H1 (cell line): ENCODE results near the gene SSRP1. TPM values are rescaled to one million over a fixed set of nuclear protein-coding genes. Genes with fewer than 3 reads are reported as not detected.

ENCODE experiments used
- CTCF ChIA-PET: fragments of 300-600 bp; sonication (Branson Sonifier 250); formaldehyde crosslinking; loops from one replicate; lab custom pipeline; 2021; ENCODE audit not compliant: partially characterized antibody; lab: Charles Lee
- POLR2A ChIA-PET: fragments of 300-600 bp; sonication (Branson Sonifier 250); formaldehyde crosslinking; loops from one replicate; lab custom pipeline; 2021; ENCODE audit warnings: inconsistent platforms; ENCODE audit not compliant: partially characterized antibody; lab: Charles Lee
- DNase-seq, 2 experiments: peaks; one replicate each; pipeline versions ENCODE4 v3.0.0 to v3.0.0-alpha.2; 2010 to 2022; ENCODE audit warnings: low spot score in 2 of 2, low read depth in 1 of 2, mixed read lengths in 1 of 2
- FAIRE-seq: peaks from 2 replicates; lab custom pipeline; 2011; peaks lifted over from hg19 to GRCh38; lab: Jason Lieb, UNC
- H2AFZ ChIP-seq: 2 replicates; pipeline ENCODE4 v1.8.1; 2012; ENCODE audit warnings: low read length, inconsistent platforms
- H2AK5ac ChIP-seq: 2 replicates; pipeline ENCODE4 v1.6.1; 2013; ENCODE audit warnings: low read depth, low read length
- H2BK120ac ChIP-seq: replicated peaks from 2 replicates; pipeline ENCODE3; 2013; ENCODE audit warnings: low read depth, low read length, inconsistent platforms
- H2BK12ac ChIP-seq: 2 replicates; pipeline ENCODE4 v1.6.1; 2013; ENCODE audit warnings: low read depth, low read length
- H2BK15ac ChIP-seq: 2 replicates; pipeline ENCODE4 v1.6.1; 2013; ENCODE audit warnings: low read length
- H2BK20ac ChIP-seq: 2 replicates; pipeline ENCODE4 v1.6.1; 2013; ENCODE audit warnings: low read length
- H2BK5ac ChIP-seq: 2 replicates; pipeline ENCODE4 v1.6.1; 2013; ENCODE audit warnings: low read depth, low read length
- H3K14ac ChIP-seq: 2 replicates; pipeline ENCODE4 v1.6.1; 2013; ENCODE audit warnings: inconsistent platforms; ENCODE audit not compliant: insufficient read length
- H3K18ac ChIP-seq: 2 replicates; pipeline ENCODE4 v1.6.1; 2013; ENCODE audit warnings: low read length; ENCODE audit errors: extremely low read depth
- H3K23ac ChIP-seq: 2 replicates; pipeline ENCODE4 v1.6.1; 2013; ENCODE audit warnings: inconsistent platforms; ENCODE audit not compliant: insufficient read length
- H3K23me2 ChIP-seq: 2 replicates; pipeline ENCODE4 v1.6.1; 2013; ENCODE audit warnings: low read depth, low read length
- H3K27ac ChIP-seq: 2 replicates; pipeline ENCODE4 v1.6.1; 2011; ENCODE audit warnings: low read depth, low read length, inconsistent platforms
- H3K27me3 ChIP-seq, 4 experiments: replicated peaks in 1 of 4; 1 replicate in 1 of 4; 2 replicates in 3 of 4; pipeline versions ENCODE4 v1.6.1 to v1.8.1; 2011 to 2013; ENCODE audit warnings: low read length in 3 of 4, mild to moderate bottlenecking in 3 of 4, inconsistent platforms in 2 of 4, mixed read lengths in 2 of 4, moderate library complexity in 1 of 4; ENCODE audit not compliant: control insufficient read depth in 3 of 4, insufficient read depth in 3 of 4; ENCODE audit errors: extremely low read depth in 1 of 4
- H3K36me3 ChIP-seq, 4 experiments: 2 replicates each; pipeline versions ENCODE4 v1.6.1 to v1.8.1; 2011 to 2013; ENCODE audit warnings: mild to moderate bottlenecking in 4 of 4, low read length in 3 of 4, moderate library complexity in 2 of 4, control low read depth in 1 of 4, inconsistent platforms in 1 of 4; ENCODE audit not compliant: insufficient read depth in 4 of 4, control insufficient read depth in 2 of 4
- H3K4ac ChIP-seq: replicated peaks from 2 replicates; pipeline ENCODE3; 2013; ENCODE audit warnings: low read length, low read depth, mixed read lengths, inconsistent platforms; ENCODE audit not compliant: insufficient read length
- H3K4me1 ChIP-seq, 4 experiments: replicated peaks in 1 of 4; 1 replicate in 1 of 4; 2 replicates in 3 of 4; pipeline versions ENCODE4 v1.6.1 to v1.8.1; 2011 to 2013; ENCODE audit warnings: low read length in 3 of 4, inconsistent platforms in 2 of 4, mixed read lengths in 1 of 4; ENCODE audit not compliant: insufficient read depth in 4 of 4, control insufficient read depth in 3 of 4
- H3K4me2 ChIP-seq, 2 experiments: 2 replicates each; pipeline versions ENCODE4 v1.6.1 to v1.8.1; 2011 to 2013; ENCODE audit warnings: low read depth in 2 of 2, low read length in 2 of 2, control low read depth in 1 of 2, inconsistent platforms in 1 of 2, mild to moderate bottlenecking in 1 of 2; ENCODE audit not compliant: insufficient read depth in 1 of 2
- H3K4me3 ChIP-seq, 4 experiments: fragments of 200-600, 300-600 bp in 1 of 4; sonication (generic), shearing (Covaris generic), sonication (Bioruptor Twin) in 1 of 4; 2 replicates each; pipeline versions ENCODE4 v1.5.1 to v1.8.1; 2011 to 2016; ENCODE audit warnings: low read length in 4 of 4, low read depth in 3 of 4, control low read depth in 2 of 4, inconsistent platforms in 2 of 4, mild to moderate bottlenecking in 2 of 4, mixed read lengths in 1 of 4, moderate library complexity in 1 of 4; ENCODE audit not compliant: insufficient read depth in 2 of 4; ENCODE audit errors: extremely low read depth in 1 of 4
- H3K56ac ChIP-seq: replicated peaks from 2 replicates; pipeline ENCODE3; 2013; ENCODE audit warnings: low read depth, mild to moderate bottlenecking, mixed read lengths, low read length, inconsistent platforms; ENCODE audit not compliant: insufficient read length
- H3K79me1 ChIP-seq: 2 replicates; pipeline ENCODE4 v1.6.1; 2013; ENCODE audit warnings: low read depth, low read length, control low read depth
- H3K79me2 ChIP-seq, 2 experiments: 2 replicates each; pipeline versions ENCODE4 v1.6.1 to v1.8.1; 2012 to 2013; ENCODE audit warnings: low read length in 2 of 2, mild to moderate bottlenecking in 2 of 2, inconsistent platforms in 1 of 2; ENCODE audit not compliant: insufficient read depth in 2 of 2, control insufficient read depth in 1 of 2
- H3K9ac ChIP-seq, 4 experiments: replicated peaks in 1 of 4; 1 replicate in 1 of 4; 2 replicates in 3 of 4; pipeline versions ENCODE4 v1.6.1 to v1.8.1; 2011 to 2013; ENCODE audit warnings: low read depth in 3 of 4, low read length in 3 of 4, control low read depth in 2 of 4, mild to moderate bottlenecking in 2 of 4, moderate library complexity in 2 of 4, inconsistent platforms in 1 of 4; ENCODE audit errors: extremely low read depth in 1 of 4
- H3K9me3 ChIP-seq, 2 experiments: 2 replicates each; pipeline versions ENCODE4 v1.6.1 to v1.8.1; 2012 to 2013; ENCODE audit warnings: mild to moderate bottlenecking in 2 of 2, moderate library complexity in 2 of 2, control low read depth in 1 of 2, inconsistent platforms in 1 of 2, low read depth in 1 of 2, low read length in 1 of 2, mixed read lengths in 1 of 2; ENCODE audit not compliant: insufficient read depth in 2 of 2
- H4K20me1 ChIP-seq, 2 experiments: replicated peaks in 1 of 2; 2 replicates each; pipeline versions ENCODE3 to v1.8.1; 2011 to 2013; ENCODE audit warnings: inconsistent platforms in 2 of 2, low read length in 2 of 2, mild to moderate bottlenecking in 1 of 2; ENCODE audit not compliant: insufficient read depth in 2 of 2, control insufficient read depth in 1 of 2
- H4K5ac ChIP-seq: 2 replicates; pipeline ENCODE4 v1.6.1; 2013; ENCODE audit warnings: low read length, low read depth, mixed read lengths, inconsistent platforms; ENCODE audit not compliant: insufficient read length
- H4K8ac ChIP-seq: 2 replicates; pipeline ENCODE4 v1.8.0; 2013; ENCODE audit warnings: mild to moderate bottlenecking, moderate library complexity, low read length, inconsistent platforms; ENCODE audit not compliant: insufficient read depth; ENCODE audit errors: extremely low read depth
- H4K91ac ChIP-seq: replicated peaks from 2 replicates; pipeline ENCODE3; 2013; ENCODE audit warnings: low read length, mixed read lengths, inconsistent platforms; ENCODE audit not compliant: insufficient read length
- CTCF ChIP-seq, 3 experiments: IDR thresholded peaks; 1 replicate in 2 of 3; 2 replicates in 1 of 3; pipeline versions ENCODE4 v1.5.1 to v1.6.1; 2011; ENCODE audit warnings: low read length in 3 of 3, mild to moderate bottlenecking in 3 of 3, inconsistent platforms in 2 of 3, low read depth in 1 of 3, moderate library complexity in 1 of 3; ENCODE audit not compliant: insufficient read depth in 1 of 3; ENCODE audit errors: control extremely low read depth in 1 of 3
- HDAC2 ChIP-seq, 2 experiments: fragments of 300-600 bp in 1 of 2; sonication (generic) in 1 of 2; IDR thresholded peaks; 2 replicates each; pipeline ENCODE4 v1.6.1; 2011 to 2012; ENCODE audit warnings: low read depth in 2 of 2, low read length in 2 of 2, mild to moderate bottlenecking in 2 of 2, moderate library complexity in 2 of 2, borderline replicate concordance in 1 of 2, inconsistent platforms in 1 of 2
- HDAC6 ChIP-seq: IDR thresholded peaks from one replicate; pipeline ENCODE4 v1.7.1; 2012; ENCODE audit warnings: low read depth, mild to moderate bottlenecking, inconsistent platforms, low read length, moderate library complexity
- POLR2A ChIP-seq, 2 experiments: IDR thresholded peaks; 1 replicate in 1 of 2; 2 replicates in 1 of 2; pipeline ENCODE4 v1.6.1; 2011; ENCODE audit warnings: low read depth in 2 of 2, low read length in 2 of 2, mild to moderate bottlenecking in 2 of 2; ENCODE audit errors: control extremely low read depth in 1 of 2
- WGBS, 2 experiments: shearing (Covaris generic) in 1 of 2; methylation state at CpG; one replicate each; pipeline versions ENCODE4 v1.1.6 to v1.1.7; 2013 to 2015; ENCODE audit warnings: low lambda C conversion rate in 2 of 2, mixed read lengths in 2 of 2, inconsistent platforms in 1 of 2, low coverage in 1 of 2, missing lambda C conversion rate in 1 of 2; ENCODE audit not compliant: insufficient replicate concordance in 2 of 2, insufficient coverage in 1 of 2, insufficient read length in 1 of 2; ENCODE audit errors: extremely low coverage in 1 of 2, missing lambda C conversion rate in 1 of 2; 5-methylcytosine and 5-hydroxymethylcytosine counted together
- polyA plus RNA-seq, 7 experiments: library from polyadenylated mRNA; depleted of rRNA in 3 of 7; stranded (reverse) in 5 of 7; unstranded in 2 of 7; fragments of >200 nt in 5 of 7; fragments of 200-250 nt in 2 of 7; gene quantifications; 1 replicate in 5 of 7; 2 replicates in 1 of 7; 4 replicates in 1 of 7; pipeline versions ENCODE4 v1.2.1 to v1.2.3, GENCODE V29; 2011 to 2013; ENCODE audit warnings: missing spikeins in 2 of 7, mixed read lengths in 2 of 7
- total RNA-seq: library from RNA; stranded (reverse); fragmentation: NEBNext Ultra II Directional; extraction: Animal tissue kit (Norgen Biotek cat#: 25700); gene quantifications from 2 replicates; pipeline ENCODE4 v1.2.1, GENCODE V29; 2021
- TF ChIP-seq, protein P1 (sequence below): IDR thresholded peaks from 2 replicates; pipeline ENCODE4 v1.6.1; 2011; ENCODE audit warnings: low read length, improper control_type of control experiment

SSRP1 gene
- total and polyA plus RNA-seq, 2 of the 8 experiments (the other 6 are each of a cell fraction or from before 2014, with no cell fraction given) = 259 to 281 TPM

GRCh38 chr11:57320067-57320718 is 15.5 kb downstream of the SSRP1 start:
- Histone ChIP-seq H3K36me3 (peaks cover 17 to 53% (median 37%) of the 10 kb centered on the region in 4 experiments), H4K20me1 (peaks cover 3 to 17% of the 10 kb centered on the region in 2 experiments), H3K4me2 (no peak overlapping the region), H4K91ac (no peak overlapping the region), H3K4ac (no peak overlapping the region), H3K23ac (no peak overlapping the region), H3K4me1 (peaks cover 5 to 22% (median 17%) of the 10 kb centered on the region in 4 experiments), H2AFZ (no peak overlapping the region), H3K9me3 (no peaks in the 10 kb centered on the region), H2BK12ac (no peak overlapping the region), H4K8ac (no peak overlapping the region), H3K9ac (no peak overlapping the region), H3K27ac (no peak overlapping the region), H3K79me1 (peaks cover 21% of the 10 kb centered on the region), H3K27me3 (no peaks in the 10 kb centered on the region), H4K5ac (no peak overlapping the region), H3K23me2 (peaks cover 13% of the 10 kb centered on the region), H2AK5ac (no peak overlapping the region), H3K18ac (no peak overlapping the region), H3K56ac (no peak overlapping the region), H2BK120ac (no peak overlapping the region), H2BK20ac (no peak overlapping the region), H2BK15ac (no peak overlapping the region), H3K14ac (no peak overlapping the region), H2BK5ac (no peak overlapping the region), H3K79me2 (peaks cover 8 to 45% of the 10 kb centered on the region in 2 experiments), H3K4me3 (no peak overlapping the region)
- ChIA-PET CTCF (interaction anchor here (0.6 to 2.6 kb wide), 5 partner anchors 11 to 288 kb away, joined by 3 to 15 read pairs (median 3); no protein-coding TSS in a partner anchor), POLR2A (interaction anchor here (39.4 to 45.7 kb wide), 2 partner anchors 4 to 13 kb away, joined by 1279 read pairs; partner anchors contain the start of genes P2RX3, SSRP1 and TNKS1BP1)
- no peak for FAIRE-seq
- TF ChIP-seq HDAC6 = no peak
- no peak for TF ChIP-seq HDAC2 (IDR thresholded peaks at IDR 0.05; ENCODE audit: borderline replicate concordance in 1 of 2, low read depth in 2 of 2, low read length in 2 of 2)
- TF ChIP-seq, protein P1, sequence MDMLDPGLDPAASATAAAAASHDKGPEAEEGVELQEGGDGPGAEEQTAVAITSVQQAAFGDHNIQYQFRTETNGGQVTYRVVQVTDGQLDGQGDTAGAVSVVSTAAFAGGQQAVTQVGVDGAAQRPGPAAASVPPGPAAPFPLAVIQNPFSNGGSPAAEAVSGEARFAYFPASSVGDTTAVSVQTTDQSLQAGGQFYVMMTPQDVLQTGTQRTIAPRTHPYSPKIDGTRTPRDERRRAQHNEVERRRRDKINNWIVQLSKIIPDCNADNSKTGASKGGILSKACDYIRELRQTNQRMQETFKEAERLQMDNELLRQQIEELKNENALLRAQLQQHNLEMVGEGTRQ = no peak
- TF ChIP-seq POLR2A (IDR thresholded peaks at IDR 0.05; ENCODE audit: control extremely low read depth in 1 of 2, low read depth in 2 of 2, low read length in 2 of 2) = no peak
- TF ChIP-seq CTCF (IDR thresholded peaks at IDR 0.05; ENCODE audit: control extremely low read depth in 1 of 3, insufficient read depth in 1 of 3, low read depth in 1 of 3, low read length in 3 of 3) = no peak
- 87% methylated on average over 22 of the region's 22 CpGs; no CpG with 5 or more reads in 1 of the 2 experiments for WGBS, 2 experiments
- DNase-seq = no peak
